ENCODE measurements around the gene DCDC1.

Gene DCDC1

DNA sequence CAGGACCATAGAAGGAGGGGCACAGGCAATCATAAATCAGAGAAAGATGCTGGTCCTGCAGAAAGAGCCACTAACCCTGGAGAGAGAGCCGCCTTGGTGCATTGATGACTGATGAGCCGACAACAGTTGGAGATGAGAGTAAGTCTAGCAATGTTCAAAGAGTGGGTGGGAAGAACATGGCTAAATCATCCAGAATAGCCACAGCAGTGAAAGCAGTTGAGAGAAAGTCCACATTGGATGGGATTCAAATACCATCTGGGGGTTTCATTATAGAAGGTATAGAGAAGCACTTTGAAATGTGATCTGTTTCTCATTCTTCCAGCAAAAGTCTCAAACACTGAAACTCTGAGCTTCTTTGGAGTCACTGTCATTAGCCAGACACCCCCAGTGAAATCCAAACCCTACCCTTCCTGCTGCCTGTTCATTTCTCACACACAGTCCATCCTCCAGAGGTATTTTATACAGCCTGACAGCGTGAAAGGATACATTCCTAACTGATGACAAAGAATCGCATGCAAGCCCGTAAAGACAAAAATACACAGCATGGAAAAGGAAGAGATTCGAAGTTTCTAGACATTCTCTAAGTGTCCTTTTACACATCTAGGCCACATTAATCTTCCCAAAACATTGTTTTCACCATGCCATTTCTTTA is 480.3 kb downstream of the DCDC1 start:
- no peak for TF ChIP-seq CTCF (IDR thresholded peaks at IDR 0.05)
- Histone ChIP-seq H3K27ac (no peak overlapping the region), H3K4me3 (no peak overlapping the region)
- no peak for DNase-seq (ENCODE audit: low spot score)

DNA sequence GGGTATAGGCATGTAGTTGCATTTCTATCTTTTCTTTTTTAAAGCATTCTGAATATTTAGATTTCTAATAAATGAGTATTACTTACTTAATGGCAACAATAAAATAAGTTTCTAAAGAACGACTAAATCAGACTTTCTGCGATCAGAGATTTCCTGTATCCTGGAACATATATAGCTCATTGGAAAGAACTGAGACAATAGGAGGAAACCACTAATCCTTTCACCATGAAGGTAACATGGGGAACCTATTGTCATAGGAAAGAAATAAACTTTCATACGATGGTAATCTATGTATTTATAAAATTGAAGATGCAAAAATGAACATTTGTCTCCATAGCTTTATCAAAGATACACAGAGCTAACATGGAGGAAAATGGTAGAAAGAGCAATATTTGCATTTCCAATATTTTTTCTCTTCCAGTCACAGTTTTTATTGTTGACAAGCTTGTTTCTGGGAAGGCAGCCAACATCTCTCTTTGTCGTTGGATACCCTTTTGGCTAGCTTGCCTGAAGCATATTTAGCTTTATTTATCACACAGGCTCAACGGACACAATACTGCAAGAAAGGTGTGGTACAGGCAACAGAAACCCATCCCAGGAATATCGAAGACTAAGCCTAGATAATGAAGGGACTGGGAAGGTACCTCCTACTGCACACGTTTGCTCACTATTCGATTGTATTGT is 490.1 kb downstream of the DCDC1 start:
- Histone ChIP-seq H3K27ac (no peak overlapping the region), H3K4me3 (no peak overlapping the region)
- DNase-seq (ENCODE audit: low spot score): no peak
- no peak for TF ChIP-seq CTCF (IDR thresholded peaks at IDR 0.05)

GRCh38 chr11:30878400-30878799 is 491.1 kb downstream of the DCDC1 start:
- no peak for TF ChIP-seq CTCF (IDR thresholded peaks at IDR 0.05)
- Histone ChIP-seq H3K27ac (no peak overlapping the region), H3K4me3 (no peak overlapping the region)
- no peak for DNase-seq (ENCODE audit: low spot score)

DNA sequence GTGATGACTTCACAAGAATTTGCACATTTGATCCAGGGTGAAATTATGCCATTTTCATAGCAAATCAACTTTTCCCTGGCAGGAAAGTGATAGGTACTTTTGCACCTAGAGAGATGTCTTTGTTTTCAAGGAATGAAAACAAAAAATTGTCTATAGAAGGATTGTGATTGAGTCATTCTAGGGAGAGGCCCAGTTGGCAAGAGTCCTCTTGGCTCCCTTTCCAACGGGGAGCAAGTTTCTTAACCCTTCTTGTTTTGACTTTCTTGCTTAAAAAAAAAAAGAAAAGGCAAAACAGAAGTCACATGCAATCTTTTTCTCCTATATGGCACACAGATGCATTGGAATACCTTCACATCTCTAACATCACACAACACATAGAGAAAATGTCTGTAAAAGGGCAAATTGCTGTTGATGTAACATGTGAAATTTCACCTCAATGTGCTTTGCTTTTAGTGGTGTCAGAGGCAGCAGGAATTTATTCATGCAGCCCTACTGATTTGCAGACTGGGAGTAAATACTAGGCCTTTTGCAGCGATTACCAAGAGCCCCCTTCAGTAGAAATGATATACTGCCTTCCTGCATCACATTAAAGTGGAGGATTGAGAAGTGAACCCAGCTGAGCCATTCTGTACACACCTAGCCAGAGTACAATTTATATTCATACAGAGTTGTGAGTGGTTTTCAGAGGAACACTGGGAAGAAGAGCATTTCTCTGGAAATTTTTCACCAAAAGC is 492.7 kb downstream of the DCDC1 start:
- H3K27ac ChIP-seq: no peak overlapping the region
- DNase-seq (ENCODE audit: low spot score): no peak

DNA sequence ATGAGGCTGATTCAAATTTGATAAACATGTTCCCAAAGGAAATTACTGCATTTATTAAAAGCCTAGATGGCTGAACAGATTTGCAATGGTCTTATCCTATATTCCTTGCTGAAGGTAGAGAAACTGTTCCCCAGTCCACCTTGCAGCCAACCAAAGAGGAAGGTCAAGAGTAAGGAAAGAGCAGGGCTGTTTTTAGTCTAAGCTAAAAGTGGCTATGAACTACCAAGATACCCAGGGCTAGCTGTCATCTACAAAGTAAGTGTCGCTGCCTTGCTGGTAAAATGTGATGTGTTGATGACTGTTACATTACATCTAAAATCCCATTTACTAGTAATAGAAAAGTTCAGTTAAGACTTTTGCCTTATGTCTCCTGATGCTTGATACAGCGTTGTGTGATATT is 493.3 kb downstream of the DCDC1 start:
- TF ChIP-seq CTCF (IDR thresholded peaks at IDR 0.05): no peak
- Histone ChIP-seq H3K4me3 (no peak overlapping the region), H3K27ac (no peak overlapping the region)
- DNase-seq (ENCODE audit: low spot score): no peak

More for the DNA sequence above, 492.7 kb downstream of the DCDC1 start:
- no peak for TF ChIP-seq CTCF (IDR thresholded peaks at IDR 0.05)
- H3K4me3 ChIP-seq: no peak overlapping the region

DNA sequence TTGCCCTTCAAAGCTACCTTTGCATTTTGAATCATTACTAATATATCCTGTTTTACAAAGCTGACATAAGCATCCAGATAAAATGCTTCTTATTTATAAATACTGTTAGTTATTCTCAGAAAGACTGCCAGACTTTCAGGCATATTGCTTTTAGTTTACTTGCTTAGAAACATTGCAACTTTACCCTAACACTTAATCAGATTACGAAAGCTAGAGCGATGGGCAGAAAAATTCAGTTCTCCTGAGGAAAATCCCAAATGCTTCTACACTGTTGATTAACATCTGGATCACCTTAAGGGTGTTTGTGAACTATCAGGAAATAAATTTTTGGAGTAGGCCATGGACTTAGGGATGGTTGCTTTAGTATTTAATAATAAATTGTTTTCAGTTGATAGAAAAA is 493.7 kb downstream of the DCDC1 start:
- Histone ChIP-seq H3K4me3 (no peak overlapping the region), H3K27ac (no peak overlapping the region)
- TF ChIP-seq CTCF (IDR thresholded peaks at IDR 0.05): no peak
- DNase-seq (ENCODE audit: low spot score): no peak

Measured in coronary artery (tissue), 2 donors.